HepG2 (cell line): ENCODE measurements around the gene DDX50. TPM values are rescaled to one million over a fixed set of nuclear protein-coding genes. Genes with fewer than 3 reads are reported as not detected.

Experiments
- ATAC-seq: fragments of 200-7000 bp; cut with Tn5 transposase; 3 replicates; pipeline ENCODE4 v1.9.1; 2020; ENCODE audit warnings: mild to moderate bottlenecking, moderate library complexity
- BruUV-seq: library from RNA; stranded (reverse); fragments of 400-500 nt; replicated peaks from 2 replicates; lab custom pipeline; 2021; lab: Mats Ljungman, UMichigan
- CTCF ChIA-PET: fragments of 300-600 bp; formaldehyde crosslinking; extraction: SDS; loops from one replicate; lab custom pipeline; 2021; ENCODE audit warnings: low total read pairs, inconsistent platforms, low intra/inter-chr PET ratio; lab: Yijun Ruan, JAX
- POLR2A ChIA-PET: fragments of 350-600 bp; sonication (Branson Sonifier 250); formaldehyde crosslinking; loops from one replicate; lab custom pipeline; 2020; ENCODE audit warnings: antibody characterized with exemption, inconsistent platforms; lab: Yijun Ruan, JAX
- DNase-seq: peaks from one replicate; pipeline ENCODE4 v3.0.0-alpha.2; 2015; ENCODE audit warnings: low spot score
- FAIRE-seq: peaks from 3 replicates; lab custom pipeline; 2011; peaks lifted over from hg19 to GRCh38; lab: Jason Lieb, UNC
- H2AFZ ChIP-seq: one replicate; pipeline ENCODE4 v1.6.1; 2011; ENCODE audit warnings: low read length, inconsistent platforms
- H3K27ac ChIP-seq: fragments of 300-600 bp; 3 replicates; pipeline ENCODE4 v1.8.0; 2011; ENCODE audit warnings: mixed run types, mild to moderate bottlenecking, mixed read lengths, low read length, inconsistent platforms; ENCODE audit not compliant: insufficient read depth; ENCODE audit errors: extremely low read length
- H3K27me3 ChIP-seq, 2 experiments: fragments of 200-600 bp in 1 of 2; 2 replicates in 1 of 2; 3 replicates in 1 of 2; pipeline versions ENCODE4 v1.6.0 to v1.8.0; 2011; ENCODE audit warnings: low read length in 2 of 2, mild to moderate bottlenecking in 2 of 2, moderate library complexity in 2 of 2, inconsistent platforms in 1 of 2; ENCODE audit not compliant: insufficient read depth in 2 of 2, control insufficient read depth in 1 of 2
- H3K36me3 ChIP-seq, 2 experiments: fragments of 200-600 bp in 1 of 2; replicated peaks in 1 of 2; 2 replicates in 1 of 2; 3 replicates in 1 of 2; pipeline versions ENCODE4 v1.5.1 to v1.8.0; 2011; ENCODE audit warnings: low read length in 2 of 2, inconsistent platforms in 1 of 2; ENCODE audit not compliant: insufficient read depth in 2 of 2, control insufficient read depth in 1 of 2
- H3K4me1 ChIP-seq: 2 replicates; pipeline ENCODE4 v1.5.1; 2012; ENCODE audit warnings: low read length, inconsistent platforms; ENCODE audit not compliant: insufficient read depth
- H3K4me2 ChIP-seq: 2 replicates; pipeline ENCODE4 v1.6.0; 2011; ENCODE audit warnings: low read depth, low read length, inconsistent platforms
- H3K4me3 ChIP-seq, 3 experiments: fragments of 200-600 bp in 1 of 3; sonication (generic), shearing (Covaris generic) in 1 of 3; replicated peaks in 1 of 3; 2 replicates each; pipeline ENCODE4 v1.5.1; 2011 to 2016; ENCODE audit warnings: low read length in 3 of 3, inconsistent platforms in 2 of 3, low read depth in 2 of 3, mild to moderate bottlenecking in 2 of 3, control low read depth in 1 of 3, mixed read lengths in 1 of 3; ENCODE audit not compliant: insufficient read depth in 1 of 3
- H3K79me2 ChIP-seq: one replicate; pipeline ENCODE4 v1.6.1; 2011; ENCODE audit warnings: low read length, inconsistent platforms; ENCODE audit not compliant: insufficient read depth
- H3K9ac ChIP-seq: 2 replicates; pipeline ENCODE4 v1.6.0; 2011; ENCODE audit warnings: mild to moderate bottlenecking, low read depth, low read length, inconsistent platforms; ENCODE audit not compliant: insufficient read depth
- H3K9me3 ChIP-seq: 2 replicates; pipeline ENCODE4 v1.5.1; 2012; ENCODE audit warnings: mild to moderate bottlenecking, low read length
- H4K20me1 ChIP-seq: 2 replicates; pipeline ENCODE4 v1.6.0; 2011; ENCODE audit warnings: inconsistent platforms, mild to moderate bottlenecking, low read length, moderate library complexity; ENCODE audit not compliant: insufficient read depth
- KLF16 ChIP-seq, 2 experiments: sonication (generic) in 1 of 2; formaldehyde crosslinking in 1 of 2; IDR thresholded peaks; 2 replicates each; pipeline versions ENCODE4 v1.6.1 to v1.8.0; 2016 to 2023; ENCODE audit warnings: missing genetic modification reagents in 2 of 2, missing compliant biosample characterization in 1 of 2
- MIXL1 ChIP-seq: IDR thresholded peaks from 2 replicates; pipeline ENCODE4 v1.6.1; 2016
- NR2C2 ChIP-seq: sonication (generic); formaldehyde crosslinking; IDR thresholded peaks from 2 replicates; pipeline ENCODE4 v1.4.0; 2020; ENCODE audit warnings: missing genetic modification reagents, mild to moderate bottlenecking, moderate library complexity, borderline replicate concordance
- RAD21 ChIP-seq: fragments of 450-650 bp; formaldehyde crosslinking; IDR thresholded peaks from 2 replicates; pipeline ENCODE4 v1.5.0; 2020; ENCODE audit warnings: mild to moderate bottlenecking
- RXRB ChIP-seq: IDR thresholded peaks from 2 replicates; pipeline ENCODE4 v1.6.1; 2016; ENCODE audit warnings: borderline replicate concordance, missing genetic modification reagents, missing compliant biosample characterization
- SMC3 ChIP-seq: IDR thresholded peaks from 2 replicates; pipeline ENCODE4 v1.6.1; 2011; ENCODE audit warnings: low read length, improper control_type of control experiment
- STAG1 ChIP-seq: sonication (generic); formaldehyde crosslinking; IDR thresholded peaks from 2 replicates; pipeline ENCODE4 v1.4.0; 2020; ENCODE audit warnings: missing genetic modification reagents
- ZNF775 ChIP-seq: sonication (generic); formaldehyde crosslinking; IDR thresholded peaks from 2 replicates; pipeline ENCODE4 v1.4.0; 2020; ENCODE audit warnings: missing genetic modification reagents, mild to moderate bottlenecking, moderate library complexity, borderline replicate concordance
- WGBS: methylation state at CpG from one replicate; pipeline ENCODE4 v1.1.6; 2017; ENCODE audit warnings: low lambda C conversion rate; 5-methylcytosine and 5-hydroxymethylcytosine counted together
- in situ Hi-C: cut with HindIII; loops from 2 replicates; pipeline ENCODE4 v1.10.0; 2017; ENCODE audit warnings: low pct_unique_long_range_greater_than_20kb; ENCODE audit not compliant: extremely low pct_ligation_motif_present
- intact Hi-C: fragments of 100-400 bp; cut with micrococcal nuclease; formaldehyde crosslinking; loops from one replicate; pipeline ENCODE4 v1.10.0; 2022; ENCODE audit not compliant: unreplicated experiment
- polyA plus RNA-seq, 8 experiments: library from polyadenylated mRNA; depleted of rRNA in 3 of 8; stranded (reverse) in 7 of 8; unstranded in 1 of 8; fragments of >200 nt; fragmentation: Illumina TruSeq in 4 of 8; extraction: Trizol in 4 of 8; gene quantifications; 2 replicates each; pipeline versions ENCODE4 v1.2.1 to v1.2.3, GENCODE V29; 2011 to 2016; ENCODE audit warnings: low read depth in 4 of 8, missing spikeins in 1 of 8, mixed read lengths in 1 of 8; ENCODE audit not compliant: insufficient read depth in 1 of 8
- total RNA-seq, 5 experiments: library from RNA; depleted of rRNA; stranded (reverse); fragments of >200 nt; fragmentation: Illumina TruSeq; extraction: Trizol; gene quantifications; 2 replicates each; pipeline ENCODE4 v1.2.3, GENCODE V29; 2016; ENCODE audit warnings: low read depth in 1 of 5
- TF ChIP-seq, protein P1 (sequence below): sonication (generic); formaldehyde crosslinking; IDR thresholded peaks from 2 replicates; pipeline ENCODE4 v1.5.0; 2020; ENCODE audit warnings: mild to moderate bottlenecking, missing genetic modification reagents, moderate library complexity

DDX50 gene
- total and polyA plus RNA-seq, 2 of the 13 experiments (the other 11 are each of a cell fraction or from before 2014, with no cell fraction given): 19.0 to 38.2 TPM

DNA sequence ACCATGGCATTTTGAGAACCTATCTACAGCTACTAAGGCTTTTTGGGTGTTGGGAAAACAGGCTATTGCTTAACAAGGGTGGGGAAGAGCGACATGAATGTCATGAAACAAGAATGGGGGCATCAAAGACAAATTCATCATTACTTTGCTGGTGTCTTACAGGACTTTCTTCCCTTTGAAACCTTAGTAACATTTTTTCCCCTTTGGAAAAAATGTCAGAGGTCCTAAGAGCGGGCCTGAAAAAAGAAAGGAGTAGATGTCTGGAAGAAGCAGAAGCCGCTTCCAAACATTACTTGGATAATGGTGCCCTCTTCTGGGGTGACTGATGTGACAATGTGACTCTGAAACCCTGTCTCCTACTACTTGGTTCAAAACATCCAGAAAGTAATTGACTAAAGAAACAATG is 3.8 kb upstream of the DDX50 start:
- no peak overlapping the region for H3K9ac ChIP-seq
- peak overlapping the region; percentile 15; the same call in 1 of the 2 replicates for H3K4me2 ChIP-seq
- no peak overlapping the region for H3K4me3 ChIP-seq
- peaks cover 18% of the 10 kb centered on the region for H3K4me1 ChIP-seq
- ChIA-PET CTCF (interaction anchor here (0.8 to 2.7 kb wide), 2 partner anchors 71 to 105 kb away, joined by 3 to 22 read pairs; no protein-coding TSS in a partner anchor), POLR2A (interaction anchor here (0.6 to 2.4 kb wide), 3 partner anchors 21 to 70 kb away, joined by 3 to 5 read pairs (median 3); partner anchors contain the start of gene STOX1)
- WGBS: 48% methylated on average over 3 of the region's 3 CpGs
- BruUV-seq: no TSS peak
- H3K79me2 ChIP-seq: peaks cover 9% of the 10 kb centered on the region
- DNase-seq (peak; percentile 64), FAIRE-seq (peak; percentile 80), ATAC-seq (no peak)
- intact Hi-C loops: loop anchor here (1.0 to 10.0 kb wide), 3 partner anchors 70 to 137 kb away; partner anchors contain the start of gene STOX1
- no peak overlapping the region for H3K27ac ChIP-seq
- H2AFZ ChIP-seq: peak overlapping the region; percentile 32
- H4K20me1 ChIP-seq: no peaks in the 10 kb centered on the region
- H3K9me3 ChIP-seq: no peaks in the 10 kb centered on the region
- in situ Hi-C loops: no loop called here
- H3K36me3 ChIP-seq: no peaks in the 10 kb centered on the region
- TF ChIP-seq NR2C2 (CRISPR knock-in tag) (no peak), SMC3 (peak; percentile 90), RXRB (peak; percentile 19; the same call in 1 of the 2 replicates), KLF16 (CRISPR knock-in tag; IDR thresholded peaks at IDR 0.05) (0 out of 4 replicates have a peak, but pooled peaks of 1 of the 2 experiments have one; percentile 33), MIXL1 (0 out of 2 replicates have a peak, but pooled peaks have one; percentile 20), STAG1 (peak; percentile 89), RAD21 (CRISPR knock-in tag) (peak; percentile 77), ZNF775 (CRISPR knock-in tag) (no peak)
- TF ChIP-seq, protein P1, sequence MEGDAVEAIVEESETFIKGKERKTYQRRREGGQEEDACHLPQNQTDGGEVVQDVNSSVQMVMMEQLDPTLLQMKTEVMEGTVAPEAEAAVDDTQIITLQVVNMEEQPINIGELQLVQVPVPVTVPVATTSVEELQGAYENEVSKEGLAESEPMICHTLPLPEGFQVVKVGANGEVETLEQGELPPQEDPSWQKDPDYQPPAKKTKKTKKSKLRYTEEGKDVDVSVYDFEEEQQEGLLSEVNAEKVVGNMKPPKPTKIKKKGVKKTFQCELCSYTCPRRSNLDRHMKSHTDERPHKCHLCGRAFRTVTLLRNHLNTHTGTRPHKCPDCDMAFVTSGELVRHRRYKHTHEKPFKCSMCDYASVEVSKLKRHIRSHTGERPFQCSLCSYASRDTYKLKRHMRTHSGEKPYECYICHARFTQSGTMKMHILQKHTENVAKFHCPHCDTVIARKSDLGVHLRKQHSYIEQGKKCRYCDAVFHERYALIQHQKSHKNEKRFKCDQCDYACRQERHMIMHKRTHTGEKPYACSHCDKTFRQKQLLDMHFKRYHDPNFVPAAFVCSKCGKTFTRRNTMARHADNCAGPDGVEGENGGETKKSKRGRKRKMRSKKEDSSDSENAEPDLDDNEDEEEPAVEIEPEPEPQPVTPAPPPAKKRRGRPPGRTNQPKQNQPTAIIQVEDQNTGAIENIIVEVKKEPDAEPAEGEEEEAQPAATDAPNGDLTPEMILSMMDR (CRISPR knock-in tag): peak; percentile 83
- no peaks in the 10 kb centered on the region; a peak in 1 of 5 replicates for H3K27me3 ChIP-seq
